ENCODE measurements around the gene FSHB.

Gene FSHB

DNA sequence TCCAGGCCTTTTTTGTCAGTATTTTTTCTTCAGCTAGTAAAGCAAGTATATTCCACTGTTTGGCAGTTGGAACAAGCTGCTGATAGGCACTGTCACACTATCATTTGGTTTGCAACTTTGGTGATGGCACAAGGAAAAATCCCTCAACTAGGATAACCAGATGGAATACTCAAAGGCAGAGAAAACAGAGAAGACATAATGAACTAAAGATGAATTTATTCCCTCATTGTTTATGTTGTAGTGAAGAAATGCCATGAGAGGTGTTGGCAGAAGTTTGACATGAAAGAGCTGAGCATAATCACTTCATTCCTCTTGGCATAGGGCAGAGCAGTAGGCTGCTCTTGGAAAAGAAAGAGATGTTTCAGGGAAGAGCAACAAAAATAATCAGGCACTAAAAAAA lies 39.9 kb downstream of the FSHB start:
- Histone ChIP-seq H3K27me3 (ENCODE audit: insufficient read depth, low read depth, severe bottlenecking) (no peaks in the 10 kb centered on the region), H3K9me3 (ENCODE audit: severe bottlenecking) (no peaks in the 10 kb centered on the region), H3K27ac (no peak overlapping the region), H3K36me3 (no peaks in the 10 kb centered on the region), H3K4me3 (ENCODE audit: low read depth, low read length) (no peak overlapping the region)
- TF ChIP-seq, protein P1, sequence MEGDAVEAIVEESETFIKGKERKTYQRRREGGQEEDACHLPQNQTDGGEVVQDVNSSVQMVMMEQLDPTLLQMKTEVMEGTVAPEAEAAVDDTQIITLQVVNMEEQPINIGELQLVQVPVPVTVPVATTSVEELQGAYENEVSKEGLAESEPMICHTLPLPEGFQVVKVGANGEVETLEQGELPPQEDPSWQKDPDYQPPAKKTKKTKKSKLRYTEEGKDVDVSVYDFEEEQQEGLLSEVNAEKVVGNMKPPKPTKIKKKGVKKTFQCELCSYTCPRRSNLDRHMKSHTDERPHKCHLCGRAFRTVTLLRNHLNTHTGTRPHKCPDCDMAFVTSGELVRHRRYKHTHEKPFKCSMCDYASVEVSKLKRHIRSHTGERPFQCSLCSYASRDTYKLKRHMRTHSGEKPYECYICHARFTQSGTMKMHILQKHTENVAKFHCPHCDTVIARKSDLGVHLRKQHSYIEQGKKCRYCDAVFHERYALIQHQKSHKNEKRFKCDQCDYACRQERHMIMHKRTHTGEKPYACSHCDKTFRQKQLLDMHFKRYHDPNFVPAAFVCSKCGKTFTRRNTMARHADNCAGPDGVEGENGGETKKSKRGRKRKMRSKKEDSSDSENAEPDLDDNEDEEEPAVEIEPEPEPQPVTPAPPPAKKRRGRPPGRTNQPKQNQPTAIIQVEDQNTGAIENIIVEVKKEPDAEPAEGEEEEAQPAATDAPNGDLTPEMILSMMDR (IDR thresholded peaks at IDR 0.05; ENCODE audit: low read depth, low read length) = no peak
- no peak for DNase-seq

DNA sequence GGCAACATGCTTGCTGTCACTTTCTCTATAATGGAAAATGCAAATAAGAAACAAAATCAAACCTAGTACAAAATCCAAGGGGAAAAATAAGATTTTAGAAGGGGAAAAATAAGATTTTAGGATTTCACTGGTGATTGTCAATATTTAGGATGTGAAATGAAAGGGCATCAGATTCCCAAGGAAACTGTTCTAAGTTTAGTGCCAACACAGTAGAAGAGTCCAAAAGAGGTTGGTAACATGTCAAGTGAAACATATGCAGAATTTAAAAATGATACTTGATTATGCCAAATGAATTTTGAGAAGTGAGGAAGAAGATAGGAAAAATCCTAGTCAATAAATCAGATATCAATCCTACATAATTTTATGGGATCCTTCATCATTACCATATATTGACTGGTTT lies 46.4 kb downstream of the FSHB start:
- no peak for DNase-seq
- Histone ChIP-seq H3K27ac (no peak overlapping the region), H3K4me3 (ENCODE audit: low read depth, low read length) (no peak overlapping the region), H3K27me3 (ENCODE audit: insufficient read depth, low read depth, severe bottlenecking) (no peaks in the 10 kb centered on the region), H3K9me3 (ENCODE audit: severe bottlenecking) (no peaks in the 10 kb centered on the region), H3K36me3 (no peaks in the 10 kb centered on the region)
- TF ChIP-seq, protein P1 (IDR thresholded peaks at IDR 0.05; ENCODE audit: low read depth, low read length) = no peak

DNA sequence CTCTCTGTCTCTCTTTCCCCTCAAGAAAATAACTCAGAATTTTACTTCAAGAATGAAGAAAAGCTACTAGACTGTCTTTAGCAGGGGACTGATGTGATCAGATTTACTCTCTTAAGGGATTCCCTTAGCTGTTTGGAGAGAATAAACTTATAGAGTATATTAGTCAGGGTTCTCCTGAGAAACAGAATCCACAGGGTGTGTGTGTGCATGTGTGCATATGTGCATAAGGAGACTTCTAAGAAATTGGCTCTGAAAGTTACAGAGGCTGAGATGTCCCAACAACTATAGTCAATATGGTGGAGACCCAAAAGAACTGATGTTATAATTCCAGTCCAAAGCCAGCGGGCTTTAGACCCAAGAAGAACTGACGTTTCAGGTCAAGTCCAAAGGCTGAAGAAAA lies 49.0 kb downstream of the FSHB start:
- H3K4me3 ChIP-seq (ENCODE audit: low read depth, low read length) = no peak overlapping the region
- no peaks in the 10 kb centered on the region for H3K27me3 ChIP-seq (ENCODE audit: insufficient read depth, low read depth, severe bottlenecking)
- no peaks in the 10 kb centered on the region for H3K9me3 ChIP-seq (ENCODE audit: severe bottlenecking)
- no peaks in the 10 kb centered on the region for H3K36me3 ChIP-seq
- TF ChIP-seq, protein P1 (IDR thresholded peaks at IDR 0.05; ENCODE audit: low read depth, low read length) = no peak
- no peak for DNase-seq
- H3K27ac ChIP-seq = no peak overlapping the region

DNA sequence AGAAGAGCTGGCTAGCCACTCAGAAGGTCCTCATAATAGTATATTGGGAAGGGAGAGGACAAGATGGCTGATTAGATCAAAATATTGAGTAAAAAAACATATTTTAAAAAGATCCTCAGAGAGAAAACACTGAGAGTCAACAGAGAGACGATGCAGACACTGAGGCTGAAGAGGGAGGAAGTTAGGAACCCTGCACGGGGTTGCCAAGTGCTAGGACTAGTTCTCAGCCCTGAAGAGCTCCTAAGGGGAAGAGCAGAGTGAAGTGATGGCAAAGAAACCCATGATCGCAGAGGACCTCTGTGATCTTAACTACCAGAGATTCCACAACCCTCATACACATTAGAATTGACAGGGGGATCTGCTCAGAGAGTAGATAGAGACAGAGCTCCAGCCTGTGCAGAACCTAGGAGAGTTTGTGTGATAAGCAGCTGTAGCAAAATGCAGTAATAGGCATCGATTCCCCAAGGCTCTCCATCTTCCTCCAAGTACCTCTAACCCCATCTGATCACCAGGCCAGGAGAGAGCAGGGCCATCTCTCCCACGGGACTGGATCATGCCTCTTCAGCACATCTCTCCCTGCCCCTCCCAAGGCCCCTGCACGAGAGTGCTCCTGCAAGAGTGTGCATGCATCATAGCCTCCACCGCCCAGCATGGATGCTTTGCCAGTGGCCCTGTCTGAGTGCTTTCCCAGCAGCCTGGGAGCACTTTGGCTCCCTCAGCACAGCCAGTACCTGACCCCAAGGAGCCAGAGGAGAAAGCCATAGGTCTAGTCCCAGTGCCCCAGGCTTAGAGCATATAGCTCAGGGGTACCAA lies 50.9 kb downstream of the FSHB start:
- DNase-seq = no peak
- H3K27ac ChIP-seq = no peak overlapping the region
- H3K27me3 ChIP-seq (ENCODE audit: insufficient read depth, low read depth, severe bottlenecking) = no peaks in the 10 kb centered on the region
- H3K4me3 ChIP-seq (ENCODE audit: low read depth, low read length) = no peak overlapping the region
- no peaks in the 10 kb centered on the region for H3K9me3 ChIP-seq (ENCODE audit: severe bottlenecking)
- TF ChIP-seq, protein P1 (IDR thresholded peaks at IDR 0.05; ENCODE audit: low read depth, low read length) = no peak
- no peaks in the 10 kb centered on the region for H3K36me3 ChIP-seq

DNA sequence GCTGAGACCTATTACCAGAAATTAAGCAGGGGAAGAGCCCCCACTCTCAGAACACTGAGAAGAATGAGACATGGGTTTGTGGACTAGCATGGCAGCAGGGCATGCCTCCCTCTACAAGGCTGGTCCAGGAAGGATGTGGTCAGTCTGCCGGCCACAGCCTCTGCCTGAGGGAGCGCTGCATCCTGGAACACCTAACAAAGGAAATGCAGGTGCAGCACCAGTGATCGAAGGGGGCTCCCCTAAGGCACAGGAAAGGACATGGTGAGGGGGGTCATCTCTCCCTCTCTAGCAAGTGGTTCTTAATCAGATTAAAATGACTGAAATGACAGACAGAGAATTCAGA lies 51.4 kb downstream of the FSHB start:
- Histone ChIP-seq H3K36me3 (no peaks in the 10 kb centered on the region), H3K27me3 (ENCODE audit: insufficient read depth, low read depth, severe bottlenecking) (no peaks in the 10 kb centered on the region), H3K27ac (no peak overlapping the region), H3K4me3 (ENCODE audit: low read depth, low read length) (no peak overlapping the region), H3K9me3 (ENCODE audit: severe bottlenecking) (no peaks in the 10 kb centered on the region)
- TF ChIP-seq, protein P1 (IDR thresholded peaks at IDR 0.05; ENCODE audit: low read depth, low read length) = no peak
- DNase-seq = no peak

All from WERI-Rb-1 (cell line).